D341Med (cell line): ENCODE results near the gene KLK2.

Experiments
- DNase-seq: peaks from one replicate; pipeline ENCODE4 v3.0.0; 2012; ENCODE audit warnings: low spot score

The KLK2 gene

DNA sequence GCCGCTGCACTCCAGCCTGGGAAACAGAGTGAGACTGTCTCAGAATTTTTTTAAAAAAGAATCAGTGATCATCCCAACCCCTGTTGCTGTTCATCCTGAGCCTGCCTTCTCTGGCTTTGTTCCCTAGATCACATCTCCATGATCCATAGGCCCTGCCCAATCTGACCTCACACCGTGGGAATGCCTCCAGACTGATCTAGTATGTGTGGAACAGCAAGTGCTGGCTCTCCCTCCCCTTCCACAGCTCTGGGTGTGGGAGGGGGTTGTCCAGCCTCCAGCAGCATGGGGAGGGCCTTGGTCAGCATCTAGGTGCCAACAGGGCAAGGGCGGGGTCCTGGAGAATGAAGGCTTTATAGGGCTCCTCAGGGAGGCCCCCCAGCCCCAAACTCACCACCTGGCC, at the start of gene KLK2:
KLK2 (plus strand) TSS at position 384 of the 400 bp plus-strand sequence. CDS start 35 bp downstream, outside the sequence.
- no peak for DNase-seq

DNA sequence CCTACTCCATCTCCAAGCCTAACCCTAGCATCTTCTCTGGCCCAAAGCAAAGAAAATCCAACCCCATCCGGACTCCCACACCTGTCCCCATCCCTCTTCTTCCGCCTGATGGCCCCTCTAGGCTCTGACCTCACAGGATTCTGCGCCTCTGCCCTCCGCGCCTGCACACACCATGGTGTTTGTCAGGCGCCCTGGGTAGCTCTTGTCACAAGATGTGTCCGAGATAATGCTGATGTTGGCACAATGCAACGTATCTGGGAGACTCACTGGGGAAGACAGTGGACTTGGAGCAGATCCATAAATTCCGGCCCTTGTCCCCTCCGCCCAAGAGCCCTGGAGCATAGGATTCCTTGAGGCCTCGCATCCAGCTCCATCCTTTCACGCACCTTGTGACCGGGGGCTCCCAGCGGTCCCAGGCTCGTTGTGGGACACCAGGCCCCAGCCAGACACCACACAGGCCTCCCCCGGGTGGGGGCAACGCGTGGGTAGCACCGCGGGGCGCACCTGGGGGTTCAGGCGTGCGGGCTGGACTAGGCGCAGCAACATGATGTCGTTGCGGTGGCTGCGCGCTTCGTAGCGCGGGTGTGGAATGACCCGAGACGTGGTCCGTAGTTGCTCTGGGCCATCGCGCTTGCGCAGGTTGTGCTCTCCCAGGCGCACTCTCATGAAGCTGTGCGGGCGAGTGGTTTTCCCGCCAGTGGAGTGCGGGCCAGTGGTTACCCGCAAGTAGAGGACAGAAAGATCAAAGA, 46.6 kb upstream of the KLK2 start:
- DNase-seq: no peak

DNA sequence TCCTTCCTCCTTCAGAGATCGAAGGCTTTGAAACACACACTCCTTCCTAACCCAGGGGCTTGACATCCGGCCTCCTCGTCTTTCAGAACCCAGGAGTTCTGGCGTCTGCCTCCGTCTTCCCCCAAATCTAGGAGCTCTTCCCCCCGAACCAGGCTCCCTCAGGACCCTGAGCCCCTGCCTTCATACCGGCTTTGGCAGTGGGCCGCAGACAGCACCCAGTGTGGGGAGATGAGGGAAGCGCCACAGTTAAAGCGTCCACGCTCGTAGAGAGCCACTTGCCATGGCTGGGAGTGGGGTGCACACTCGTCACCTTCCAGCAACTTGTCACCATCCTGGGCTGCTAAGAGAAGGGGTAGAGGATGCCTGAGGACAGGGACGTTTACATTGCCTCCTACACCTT, 45.8 kb upstream of the KLK2 start:
- no peak for DNase-seq

DNA sequence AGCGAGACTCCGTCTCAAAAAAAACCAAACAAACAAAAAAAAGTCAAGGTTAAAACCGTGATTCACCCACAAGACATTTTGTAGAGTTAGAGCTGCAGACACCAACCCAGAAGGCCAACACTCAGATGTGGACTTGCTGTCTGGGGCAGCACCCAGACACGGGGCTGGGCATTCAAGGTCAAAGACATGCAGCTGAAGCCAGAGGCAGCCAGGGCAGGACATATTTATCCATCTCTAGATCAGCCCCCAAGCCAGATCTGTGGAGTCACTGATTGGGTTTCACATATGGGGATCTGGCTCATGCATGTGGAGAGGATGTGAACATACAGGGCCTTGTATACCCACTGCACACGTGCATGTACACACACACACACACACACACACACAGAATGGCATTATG, 43.4 kb upstream of the KLK2 start:
- no peak for DNase-seq

DNA sequence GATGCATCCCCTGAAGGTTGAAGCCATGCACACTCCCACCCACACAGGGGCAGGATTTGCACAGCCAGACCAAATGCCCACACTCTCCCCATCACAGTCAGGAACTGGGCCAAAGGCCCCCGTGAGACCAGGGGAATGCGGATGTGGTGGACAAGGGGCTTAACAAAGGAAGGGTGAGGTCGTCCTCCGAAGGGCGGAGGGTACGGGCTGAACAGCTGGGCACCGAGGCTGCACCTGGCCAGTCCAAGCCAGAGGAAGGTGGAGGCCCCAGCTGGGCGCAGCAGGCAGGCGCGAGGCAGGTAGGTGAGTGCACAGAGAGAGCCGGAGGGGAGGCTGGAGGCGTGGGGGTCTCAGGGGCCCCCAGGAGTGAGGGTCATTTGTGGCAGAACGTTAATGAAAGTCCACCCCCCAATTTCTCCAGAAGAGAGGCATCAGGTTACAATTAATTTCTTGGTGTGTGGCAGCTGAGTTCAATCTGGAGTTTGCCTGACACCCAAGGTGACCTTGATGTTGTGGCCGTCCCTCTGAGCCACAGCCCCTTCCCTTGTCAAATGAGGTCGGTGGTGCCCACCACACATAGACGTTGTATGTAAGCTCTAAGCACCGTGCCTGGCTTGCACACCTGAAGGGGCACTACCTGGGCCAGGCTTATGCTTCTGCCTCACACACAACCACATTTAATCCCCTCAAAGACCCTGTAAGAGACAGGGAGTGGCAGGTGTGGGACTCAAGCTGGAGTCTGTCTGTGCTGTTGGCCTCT, 42.8 kb upstream of the KLK2 start:
- no peak for DNase-seq

DNA sequence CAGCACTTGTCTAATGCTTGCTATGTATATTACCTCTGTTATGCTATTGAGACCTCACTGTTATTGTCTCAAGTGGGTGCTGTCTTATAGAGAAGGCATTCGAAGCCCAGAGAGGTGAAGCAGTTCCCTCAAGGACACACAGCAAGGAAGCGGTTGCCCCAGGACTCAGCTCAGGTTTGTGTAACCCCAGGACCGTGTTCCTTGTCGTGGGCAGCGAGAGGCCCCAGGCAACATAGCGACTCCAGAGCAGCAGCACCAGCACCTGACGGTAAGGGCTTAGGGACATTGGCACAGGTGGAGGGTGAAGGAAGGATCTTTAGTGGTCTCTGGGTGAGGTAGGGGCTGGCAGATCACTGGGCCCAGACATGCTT, 42.2 kb upstream of the KLK2 start:
- no peak for DNase-seq

DNA sequence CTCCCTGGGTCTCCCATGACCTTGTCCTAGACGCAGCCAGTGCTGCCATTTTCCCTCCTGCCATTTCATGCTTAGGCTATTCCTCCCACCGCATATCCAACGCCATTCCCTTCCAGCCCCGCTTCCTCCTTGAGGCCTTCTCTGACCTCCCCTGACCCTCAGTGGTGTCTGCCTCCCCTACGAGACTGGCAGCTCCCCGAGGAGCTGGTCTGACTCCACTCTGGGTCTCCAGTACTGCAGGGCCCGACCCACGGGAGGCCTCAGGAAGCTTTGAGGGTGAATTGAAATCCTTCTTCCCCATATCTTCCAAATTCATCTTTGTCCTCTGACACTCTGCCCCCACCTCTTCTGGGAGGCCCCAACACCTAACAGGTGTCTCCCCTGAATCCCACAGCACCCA, 40.6 kb upstream of the KLK2 start:
- no peak for DNase-seq

DNA sequence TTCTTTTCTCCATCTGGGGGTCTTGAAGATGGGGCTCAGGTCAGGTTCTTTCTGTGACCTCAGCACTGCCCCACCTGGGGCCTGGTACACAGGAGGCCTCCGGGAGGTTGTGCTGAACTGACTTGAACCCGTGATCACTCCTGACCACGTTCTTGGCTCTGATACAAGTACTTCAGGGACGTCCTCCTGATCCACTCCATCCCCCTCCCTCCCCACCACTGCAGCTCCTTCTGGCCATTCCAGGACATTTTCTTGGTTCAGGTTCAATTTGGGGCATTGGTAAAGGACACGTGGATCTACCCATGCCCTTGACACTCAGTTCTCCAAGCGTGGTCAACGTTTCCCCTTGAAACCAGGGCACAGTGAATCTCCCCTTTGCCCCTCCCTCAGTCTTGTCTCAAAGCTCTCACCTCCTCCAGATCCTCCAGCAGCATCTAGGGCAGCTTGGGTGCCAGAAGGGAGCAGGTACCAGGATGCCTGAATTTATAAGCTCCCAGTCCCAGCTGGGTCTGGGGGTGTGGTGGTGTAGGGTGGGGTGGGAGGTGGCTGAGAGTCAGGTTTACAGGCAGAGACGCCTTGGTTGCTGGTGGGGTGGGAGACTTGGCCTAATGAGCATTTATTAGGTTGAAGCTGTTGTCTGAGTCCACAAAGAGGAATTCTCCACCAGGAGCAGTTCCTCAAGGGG, 40.0 kb upstream of the KLK2 start, which contains the start of gene KLK15:
KLK15 (minus strand) TSS at position 458 of the 685 bp plus-strand sequence. CDS start 2,082 bp downstream, outside the sequence.
- DNase-seq: no peak

DNA sequence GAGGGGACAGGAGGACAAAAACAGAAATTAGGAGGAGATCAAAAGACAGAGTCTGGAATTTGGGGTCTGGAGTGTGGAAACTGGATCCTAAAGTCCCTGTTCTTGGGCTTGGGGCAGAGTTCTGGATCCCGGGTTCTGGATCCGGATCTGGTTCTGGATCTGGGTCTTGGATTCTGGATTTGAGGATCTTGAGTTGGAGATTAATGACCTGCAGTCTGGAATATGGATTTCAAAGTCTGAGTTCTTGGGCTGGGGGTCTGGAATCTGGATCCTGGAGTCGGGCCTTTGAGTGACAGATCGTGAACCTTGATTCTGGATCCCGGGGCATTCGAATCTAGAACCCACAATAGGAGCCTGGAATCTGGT, 39.5 kb upstream of the KLK2 start:
- DNase-seq: no peak

DNA sequence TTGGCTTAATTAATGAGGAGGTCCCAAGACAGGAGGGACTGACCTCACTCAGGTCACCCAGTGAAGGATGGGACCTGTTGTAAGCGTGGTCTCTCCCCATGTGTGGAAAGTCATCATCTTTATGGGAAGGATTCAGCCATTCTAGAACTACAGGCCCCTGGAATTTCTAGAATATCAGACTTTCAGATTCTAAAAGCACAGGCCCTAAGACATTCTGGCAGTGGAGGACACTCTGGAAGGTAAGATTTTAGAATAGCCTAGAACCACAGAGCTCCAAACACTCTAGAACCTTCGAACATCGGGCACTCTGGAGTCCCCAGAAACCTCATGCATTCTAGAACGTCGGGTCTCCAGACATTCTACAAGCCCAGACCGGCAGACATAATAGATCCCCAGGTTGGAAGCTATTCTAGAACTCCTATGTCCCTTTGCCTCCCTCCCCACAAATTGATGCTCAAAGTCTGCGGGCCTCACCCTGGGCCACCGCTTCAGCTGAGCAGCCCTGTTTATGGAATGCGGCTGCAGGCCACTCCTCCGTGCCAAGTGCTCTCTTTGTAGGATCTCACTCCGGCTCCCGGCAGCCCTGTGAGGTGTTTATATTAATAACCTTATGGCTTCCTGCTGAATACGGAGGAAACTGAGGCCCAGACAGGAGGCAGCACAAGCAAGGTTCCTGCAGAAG, 38.0 kb upstream of the KLK2 start:
- DNase-seq: no peak

DNA sequence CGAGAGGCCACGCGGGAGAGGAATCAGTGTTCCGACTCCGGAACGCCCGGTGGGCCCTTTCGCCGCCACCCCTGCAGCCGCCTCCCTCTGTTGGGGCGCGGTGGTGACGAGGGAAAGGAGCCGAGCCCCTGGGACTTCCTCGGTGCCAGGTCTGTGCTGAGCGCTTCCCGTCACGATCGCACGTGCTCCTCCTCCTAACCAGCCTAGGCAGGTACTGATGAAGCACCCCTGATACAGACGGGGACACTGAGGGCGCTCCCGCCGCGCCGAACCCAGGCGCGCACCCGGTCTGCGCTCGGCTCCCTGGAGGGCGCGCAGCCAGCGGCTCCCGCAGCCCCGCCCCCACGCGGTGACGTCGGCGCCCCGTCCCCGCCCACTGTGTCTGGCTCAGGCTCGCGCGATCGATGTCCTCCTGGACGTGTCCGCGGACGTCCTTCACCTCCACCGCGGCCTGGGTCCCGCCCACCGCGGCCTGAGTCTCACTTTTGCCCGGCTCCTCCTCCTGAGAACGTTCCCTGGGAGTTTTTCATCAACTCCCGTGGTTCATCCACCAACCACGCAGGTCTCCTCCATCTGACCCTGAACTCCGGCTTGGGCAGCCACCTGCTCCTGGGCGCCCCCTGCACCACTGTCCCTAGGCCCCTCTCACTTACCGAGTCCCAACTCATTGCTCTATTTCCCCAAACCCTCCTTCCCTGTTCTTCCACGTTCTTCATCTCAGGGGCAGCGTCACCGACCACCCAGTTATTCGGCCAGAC, 37.3 kb upstream of the KLK2 start:
- peak; percentile 90 for DNase-seq

DNA sequence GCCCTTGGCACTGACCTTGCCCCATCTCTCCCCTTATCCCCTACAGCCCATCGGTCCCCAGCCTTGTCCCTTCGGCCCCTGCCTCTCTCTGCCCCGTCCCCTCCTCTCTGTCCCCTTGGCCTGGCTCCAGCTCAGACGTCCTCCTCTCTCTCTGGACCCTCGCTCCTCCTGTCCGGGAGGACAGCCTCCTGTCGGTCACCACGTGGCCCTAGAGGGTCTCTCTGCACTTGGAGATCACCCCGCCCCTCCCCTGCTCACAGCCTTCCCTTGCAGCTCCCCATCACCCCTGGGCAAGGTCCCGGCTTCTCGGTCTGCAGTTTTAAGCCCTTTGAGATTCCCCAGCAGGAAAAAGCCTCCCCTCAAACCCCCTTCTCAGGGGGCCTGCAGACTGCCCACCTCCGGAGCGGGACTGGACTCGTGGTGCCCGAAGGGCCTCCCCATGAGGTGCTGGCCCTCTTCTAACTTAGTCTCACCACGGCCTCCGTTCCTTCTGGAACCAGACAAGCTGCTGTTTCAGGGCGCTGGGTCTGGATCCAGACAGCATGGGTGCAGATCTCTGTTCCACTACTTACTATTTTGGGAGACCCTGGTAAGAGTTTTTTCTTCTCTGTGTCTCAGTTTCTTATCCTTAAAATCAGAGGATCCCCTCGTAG, 36.6 kb upstream of the KLK2 start:
- no peak for DNase-seq

DNA sequence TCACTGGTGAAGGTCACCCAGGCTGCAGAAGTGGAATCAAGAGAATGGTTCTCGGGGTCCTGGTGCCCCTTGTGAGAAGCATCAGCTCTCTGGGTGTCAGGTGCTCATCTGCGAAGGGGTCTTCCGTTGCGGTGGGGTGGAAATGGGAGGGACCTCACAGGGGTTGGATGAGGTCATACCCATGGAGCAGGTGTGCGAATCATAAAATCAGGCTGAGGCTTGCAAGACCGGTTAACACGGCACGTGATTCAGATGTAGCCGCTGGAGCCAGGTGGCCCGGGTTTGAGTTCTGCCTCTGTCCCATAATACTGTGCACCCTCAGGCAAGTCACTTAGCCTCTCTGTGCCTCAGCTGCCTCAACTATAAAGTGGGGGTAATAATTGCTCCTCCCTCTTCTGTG, 35.9 kb upstream of the KLK2 start:
- DNase-seq: no peak

DNA sequence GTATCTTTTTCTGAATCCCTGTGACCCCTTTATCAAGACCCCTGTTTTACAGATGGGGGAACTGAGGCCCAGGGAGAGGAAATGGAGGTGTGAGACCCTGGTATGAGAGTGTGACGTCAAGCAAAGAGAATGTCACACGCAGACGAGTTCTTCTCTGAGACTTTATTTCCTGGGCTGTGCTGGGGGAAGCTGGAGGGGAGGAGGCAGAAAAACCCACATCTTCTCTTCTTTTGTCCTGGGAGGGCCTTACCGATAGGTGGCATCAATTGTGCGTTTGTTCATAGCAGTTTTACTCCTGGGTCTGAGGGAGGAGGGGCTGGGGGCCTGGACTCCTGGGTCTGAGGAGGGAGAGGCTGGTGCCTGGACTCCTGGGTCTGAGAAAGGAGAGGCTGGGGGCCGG, 35.0 kb upstream of the KLK2 start:
- DNase-seq: no peak

DNA sequence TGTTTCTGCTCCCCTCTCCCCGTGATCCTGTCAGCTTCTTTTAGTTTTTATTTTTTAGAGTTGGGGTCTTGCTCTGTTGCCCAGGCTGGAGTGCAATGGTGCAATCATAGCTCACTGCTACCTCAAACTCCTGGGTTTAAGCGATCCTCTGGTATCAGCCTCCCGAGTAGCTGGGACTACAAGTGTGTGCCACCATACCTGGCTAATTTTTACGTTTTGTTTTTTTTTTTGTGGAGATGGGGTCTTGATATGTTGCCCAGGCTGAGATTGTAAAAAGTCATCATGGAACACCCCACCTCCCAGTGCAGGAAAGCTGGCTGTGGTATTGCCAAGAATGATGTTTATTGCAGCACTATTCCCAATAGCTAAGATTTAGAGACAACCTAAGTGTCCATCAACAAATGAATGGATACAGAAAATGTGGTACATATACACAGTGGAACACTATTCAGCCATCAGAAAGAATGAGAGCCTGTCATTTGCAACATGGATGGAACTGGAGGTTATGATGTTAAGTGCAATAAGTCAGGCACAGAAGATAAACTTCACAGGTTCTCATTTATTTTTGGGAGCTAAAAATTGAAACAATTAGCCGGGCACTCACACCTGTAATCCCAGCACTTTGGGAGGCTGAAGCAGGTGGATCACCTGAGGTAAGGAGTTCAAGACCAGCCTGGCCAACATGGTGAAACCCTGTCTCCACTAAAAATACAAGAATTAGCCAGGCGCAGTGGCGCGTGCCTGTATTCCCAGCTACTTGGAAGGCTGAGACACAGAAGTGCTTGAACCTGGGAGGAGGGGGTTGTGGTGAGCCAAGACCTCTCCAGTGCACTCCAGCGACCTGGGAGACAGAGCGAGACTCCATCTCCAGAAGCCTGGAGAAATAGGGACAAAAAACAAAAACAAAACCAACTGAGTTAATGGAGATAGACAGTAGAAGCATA, 33.3 kb upstream of the KLK2 start:
- DNase-seq: no peak

DNA sequence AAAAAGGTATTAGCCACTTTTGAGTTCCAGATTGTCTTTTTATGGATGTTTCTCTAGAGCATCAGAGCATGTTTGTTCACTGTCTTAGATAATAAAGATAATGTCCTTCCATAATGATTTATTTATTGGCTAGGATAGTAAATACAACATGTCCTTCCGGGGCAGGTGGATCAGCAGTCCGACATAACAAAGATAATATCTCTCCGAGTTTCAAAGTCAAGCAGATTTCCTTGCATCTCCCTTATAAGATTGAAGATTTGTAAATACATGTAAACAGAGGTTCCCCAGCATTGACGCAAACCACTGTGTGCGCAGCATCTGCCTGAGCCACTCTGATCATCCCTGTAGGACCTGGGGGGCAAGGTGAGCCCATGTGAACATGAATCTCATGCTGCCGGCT, 31.1 kb upstream of the KLK2 start:
- no peak for DNase-seq

DNA sequence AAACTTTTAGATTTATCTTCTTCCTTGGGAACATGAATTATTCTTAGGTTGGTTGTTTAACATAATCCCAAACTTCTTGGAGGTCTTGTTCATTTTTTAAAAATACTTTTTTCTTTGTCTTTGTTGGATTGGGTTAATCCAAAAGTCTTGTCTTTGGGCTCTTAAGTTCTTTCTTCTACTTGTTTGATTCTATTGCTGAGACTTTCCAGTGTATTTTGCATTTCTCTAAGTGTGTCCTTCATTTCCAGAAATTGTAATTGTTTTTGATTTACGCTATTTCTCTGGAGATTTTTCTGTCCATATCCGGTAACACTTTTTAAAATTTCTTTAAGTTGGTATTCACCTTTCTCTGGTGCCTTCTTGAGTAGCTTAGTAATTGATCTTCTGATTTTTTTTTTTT, 30.0 kb upstream of the KLK2 start:
- no peak for DNase-seq

DNA sequence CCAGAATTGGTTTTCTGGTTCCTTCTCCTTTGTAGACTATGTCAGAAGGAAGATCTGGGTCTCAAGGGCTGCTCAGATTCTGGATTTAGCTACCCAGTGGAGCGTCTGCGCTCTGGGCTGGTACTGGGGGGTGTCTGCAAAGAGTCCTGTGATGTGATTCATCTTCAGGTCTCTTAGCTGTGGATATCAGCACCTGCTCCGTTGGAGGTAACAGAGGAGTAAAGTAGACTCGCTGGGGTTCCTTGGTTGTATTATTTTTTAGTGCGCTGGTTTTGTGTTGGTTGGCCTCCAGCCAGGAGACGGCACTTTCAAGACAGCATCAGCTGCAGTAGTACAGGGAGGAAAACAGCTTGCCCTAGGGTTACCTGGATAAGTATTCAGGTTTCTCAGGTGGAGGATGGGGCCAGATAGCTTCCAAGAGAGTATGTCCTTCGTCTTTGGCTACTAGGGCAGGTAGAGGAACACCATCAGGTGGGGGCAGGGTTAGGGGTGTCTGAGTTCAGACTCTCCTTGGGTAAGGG, 29.5 kb upstream of the KLK2 start:
- no peak for DNase-seq

DNA sequence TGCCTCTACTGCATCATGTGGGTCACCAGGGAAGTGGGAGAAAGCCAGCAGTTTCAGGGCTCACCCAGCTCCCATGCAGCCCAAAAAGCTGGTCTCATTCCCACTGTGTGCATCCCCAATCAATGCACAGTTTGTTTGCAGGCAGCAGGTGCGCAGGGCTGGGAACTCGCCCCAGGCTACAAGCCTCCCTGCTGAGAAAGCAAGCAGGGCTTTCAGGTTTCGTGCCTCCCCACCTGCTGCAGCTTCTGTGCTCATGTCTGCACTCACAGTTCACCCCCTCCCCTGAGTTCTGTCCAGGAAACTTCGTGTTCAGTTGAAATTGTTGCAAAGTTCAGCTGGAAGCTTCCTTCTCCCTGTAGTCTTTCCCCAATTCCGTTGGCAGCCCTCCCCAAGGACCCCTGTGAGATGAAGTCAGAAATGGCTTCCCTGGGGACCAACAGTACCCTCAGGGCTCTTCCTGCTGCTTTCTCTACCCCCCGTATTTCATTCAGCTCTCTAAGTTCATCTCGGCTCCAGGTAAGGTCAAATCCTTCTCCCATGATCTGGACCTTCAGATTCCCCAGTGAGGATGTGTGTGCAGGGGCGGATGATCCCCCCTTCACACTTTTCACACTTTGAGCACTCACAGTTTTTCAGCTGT, 28.8 kb upstream of the KLK2 start:
- DNase-seq: no peak
